GM21423 (cell line): Measurements from ENCODE around the gene AFF1.
"Not testable (repeated sequence)": the region's sequence is repeated elsewhere in the genome, so short reads cannot be mapped to it uniquely, and the experiment has no call there.

ENCODE experiments used
- ATAC-seq: cut with Tn5 transposase; IDR thresholded peaks from one replicate; pipeline ENCODE4 v1.9.1; 2021; ENCODE audit warnings: mild to moderate bottlenecking, moderate library complexity; ENCODE audit not compliant: unreplicated experiment

AFF1 gene

GRCh38 chr4:87031920-87032319, 97.1 kb downstream of the AFF1 start:
- no peak for ATAC-seq

- no peak for ATAC-seq
Measured at GRCh38 chr4:87032884-87033533, 98.2 kb downstream of the AFF1 start.

GRCh38 chr4:87033902-87034301, 99.1 kb downstream of the AFF1 start:
- no peak for ATAC-seq

- no peak for ATAC-seq
Measured at GRCh38 chr4:87034527-87034926, 99.7 kb downstream of the AFF1 start.

GRCh38 chr4:87035881-87036509, 101.2 kb downstream of the AFF1 start:
- ATAC-seq = no peak

GRCh38 chr4:87036713-87037112, 101.9 kb downstream of the AFF1 start:
- ATAC-seq = no peak

- ATAC-seq = not testable (repeated sequence)
Measured at GRCh38 chr4:87037171-87037570, 102.4 kb downstream of the AFF1 start.

GRCh38 chr4:87037671-87038334, 103.0 kb downstream of the AFF1 start:
- no peak for ATAC-seq

GRCh38 chr4:87038837-87039615, 104.2 kb downstream of the AFF1 start:
- ATAC-seq = no peak

GRCh38 chr4:87041141-87041540, 106.3 kb downstream of the AFF1 start:
- no peak for ATAC-seq

- ATAC-seq = no peak
Measured at GRCh38 chr4:87042221-87042620, 107.4 kb downstream of the AFF1 start.

GRCh38 chr4:87042986-87043820, 108.4 kb downstream of the AFF1 start:
- ATAC-seq = peak; percentile 50

GRCh38 chr4:87044511-87045233, 109.9 kb downstream of the AFF1 start:
- no peak for ATAC-seq

GRCh38 chr4:87045234-87045558, 110.4 kb downstream of the AFF1 start:
- ATAC-seq = no peak

- ATAC-seq = no peak
Measured at GRCh38 chr4:87045659-87046058, 110.8 kb downstream of the AFF1 start.

- ATAC-seq = no peak
Measured at GRCh38 chr4:87046121-87046551, 111.3 kb downstream of the AFF1 start.

- no peak for ATAC-seq
Measured at GRCh38 chr4:87047281-87047798, 112.5 kb downstream of the AFF1 start.

- ATAC-seq = no peak
Measured at GRCh38 chr4:87049508-87049907, 114.7 kb downstream of the AFF1 start.

- ATAC-seq = no peak
Measured at GRCh38 chr4:87050596-87050995, 115.8 kb downstream of the AFF1 start.
